SK-N-SH treated with all-trans-retinoic acid at 6 μM for 48 hours (cell line): Measurements from ENCODE around the gene SLC16A4.
A peak's percentile ranks its signal among the peaks of the same experiment; 100 is the strongest.

Experiments
- ATAC-seq: fragments of 200-7000 bp; cut with Tn5 transposase; 3 replicates; pipeline ENCODE4 v1.9.1; 2020; ENCODE audit warnings: mild to moderate bottlenecking, moderate library complexity
- ARNTL ChIP-seq: fragments of 450-650 bp; formaldehyde crosslinking; IDR thresholded peaks from 2 replicates; pipeline ENCODE4 v1.5.0; 2020; ENCODE audit warnings: low read depth, mild to moderate bottlenecking, moderate library complexity, borderline replicate concordance
- BACH2 ChIP-seq: fragments of 250-450 bp; sonication (Bioruptor Pico); IDR thresholded peaks from 2 replicates; pipeline ENCODE4 v1.9.0; 2021; ENCODE audit warnings: mild to moderate bottlenecking, borderline replicate concordance
- ESRRG ChIP-seq: fragments of 250-450 bp; sonication (Bioruptor Pico); IDR thresholded peaks from 2 replicates; pipeline ENCODE4 v1.6.1; 2021; ENCODE audit warnings: mild to moderate bottlenecking
- GLIS3 ChIP-seq: fragments of 250-450 bp; sonication (Bioruptor Pico); IDR thresholded peaks from 2 replicates; pipeline ENCODE4 v1.5.0; 2020; ENCODE audit warnings: mild to moderate bottlenecking, moderate library complexity
- OSR1 ChIP-seq: fragments of 250-450 bp; sonication (Bioruptor Pico); IDR thresholded peaks from 2 replicates; pipeline ENCODE4 v1.8.0; 2022; ENCODE audit warnings: moderate library complexity, mild to moderate bottlenecking, inconsistent platforms
- PPARA ChIP-seq: fragments of 250-450 bp; sonication (Bioruptor Pico); IDR thresholded peaks from 2 replicates; pipeline ENCODE4 v1.5.0; 2020; ENCODE audit warnings: mild to moderate bottlenecking, borderline replicate concordance
- RARB ChIP-seq: fragments of 250-450 bp; sonication (Bioruptor Pico); IDR thresholded peaks from 2 replicates; pipeline ENCODE4 v1.8.0; 2021; ENCODE audit warnings: mild to moderate bottlenecking, moderate library complexity
- SNAI2 ChIP-seq: fragments of 250-450 bp; sonication (Bioruptor Pico); IDR thresholded peaks from 2 replicates; pipeline ENCODE4 v1.5.0; 2020; ENCODE audit warnings: mild to moderate bottlenecking, moderate library complexity
- TCF4 ChIP-seq: fragments of 250-450 bp; sonication (Bioruptor Pico); IDR thresholded peaks from 2 replicates; pipeline ENCODE4 v1.8.0; 2021; ENCODE audit warnings: mild to moderate bottlenecking, moderate library complexity, borderline replicate concordance
- TOX ChIP-seq: fragments of 250-450 bp; sonication (Bioruptor Pico); IDR thresholded peaks from 2 replicates; pipeline ENCODE4 v1.8.0; 2021; ENCODE audit warnings: mild to moderate bottlenecking, moderate library complexity, borderline replicate concordance
- ZC3H10 ChIP-seq: fragments of 250-450 bp; sonication (Bioruptor Pico); IDR thresholded peaks from 2 replicates; pipeline ENCODE4 v1.5.1; 2021; ENCODE audit warnings: mild to moderate bottlenecking, moderate library complexity
- ZFP3 ChIP-seq: fragments of 250-450 bp; sonication (Bioruptor Pico); IDR thresholded peaks from 2 replicates; pipeline ENCODE4 v1.5.0; 2020; ENCODE audit warnings: mild to moderate bottlenecking, moderate library complexity
- ZFP30 ChIP-seq: fragments of 450-650 bp; formaldehyde crosslinking; IDR thresholded peaks from 2 replicates; pipeline ENCODE4 v1.5.0; 2022; ENCODE audit warnings: mild to moderate bottlenecking, moderate library complexity
- ZNF565 ChIP-seq: fragments of 450-650 bp; formaldehyde crosslinking; conservative IDR thresholded peaks from 2 replicates; pipeline ENCODE4 v1.5.0; 2020; ENCODE audit warnings: low read depth, mild to moderate bottlenecking, moderate library complexity
- ZNF70 ChIP-seq: fragments of 450-650 bp; formaldehyde crosslinking; IDR thresholded peaks from 2 replicates; pipeline ENCODE4 v1.5.0; 2020; ENCODE audit warnings: mild to moderate bottlenecking, moderate library complexity
- ZNF8 ChIP-seq: fragments of 450-650 bp; formaldehyde crosslinking; IDR thresholded peaks from 2 replicates; pipeline ENCODE4 v1.5.0; 2020; ENCODE audit warnings: mild to moderate bottlenecking, moderate library complexity
- TF ChIP-seq, protein P1 (sequence below): fragments of 250-450 bp; sonication (Bioruptor Pico); IDR thresholded peaks from 2 replicates; pipeline ENCODE4 v1.8.0; 2021; ENCODE audit warnings: low read depth, mild to moderate bottlenecking, moderate library complexity, borderline replicate concordance
- TF ChIP-seq, protein P2 (sequence below): fragments of 250-450 bp; sonication (Bioruptor Pico); IDR thresholded peaks from 2 replicates; pipeline ENCODE4 v1.8.0; 2020; ENCODE audit warnings: mild to moderate bottlenecking, moderate library complexity, borderline replicate concordance
- TF ChIP-seq, protein P3 (sequence below): fragments of 250-450 bp; sonication (Bioruptor Pico); IDR thresholded peaks from 2 replicates; pipeline ENCODE4 v1.5.1; 2021; ENCODE audit warnings: mild to moderate bottlenecking, moderate library complexity

SLC16A4 gene

DNA sequence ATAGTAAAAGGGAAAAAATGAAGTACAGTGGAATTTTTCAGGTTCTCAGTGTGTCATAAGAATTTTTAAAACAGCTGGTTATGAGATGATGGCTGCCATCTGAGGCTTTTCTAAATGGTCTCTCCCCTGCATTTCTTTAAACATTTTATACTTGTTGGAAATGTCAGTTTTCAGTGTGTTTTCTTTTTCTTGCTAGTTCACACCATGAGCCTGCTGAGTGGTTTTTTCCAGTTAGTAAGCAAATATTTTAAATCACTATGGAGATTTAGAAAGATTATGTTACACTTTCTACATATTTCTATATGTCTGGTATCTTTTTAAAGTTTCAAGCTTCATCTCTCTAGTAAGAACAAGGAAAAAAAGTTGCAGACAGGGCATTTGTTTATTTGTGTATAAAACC lies 42.1 kb downstream of the SLC16A4 start:
- peak; percentile 50 for ATAC-seq

DNA sequence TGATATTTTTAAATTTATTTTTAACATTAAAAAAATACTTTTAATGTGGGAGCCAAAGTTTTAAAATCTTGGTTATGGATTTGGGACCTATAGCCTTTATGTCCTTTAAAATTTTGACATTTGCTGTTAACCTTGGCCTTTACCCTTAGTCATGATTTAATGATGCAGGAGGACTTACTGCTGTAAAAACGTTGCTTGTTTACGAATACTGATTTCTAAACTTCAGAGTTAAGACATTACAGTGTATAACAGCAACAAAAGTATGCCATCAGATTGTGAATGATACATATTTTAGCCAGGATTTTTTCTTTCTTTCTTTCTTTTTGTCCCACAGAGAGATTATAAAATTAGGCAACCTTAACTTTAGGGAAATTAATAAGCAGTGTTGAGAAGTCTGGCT lies 42.8 kb downstream of the SLC16A4 start:
- TF ChIP-seq ESRRG: no peak
- TF ChIP-seq ZFP3 (CRISPR knock-in tag): no peak
- TF ChIP-seq RARB (CRISPR knock-in tag): no peak
- TF ChIP-seq SNAI2 (CRISPR knock-in tag): no peak
- TF ChIP-seq OSR1 (CRISPR knock-in tag): no peak
- TF ChIP-seq ZNF70 (CRISPR knock-in tag): no peak
- no peak for ATAC-seq

More for the DNA sequence above, 42.1 kb downstream of the SLC16A4 start:
- TF ChIP-seq BACH2 (CRISPR knock-in tag) (no peak), TCF4 (CRISPR knock-in tag) (no peak)
- TF ChIP-seq, protein P1, sequence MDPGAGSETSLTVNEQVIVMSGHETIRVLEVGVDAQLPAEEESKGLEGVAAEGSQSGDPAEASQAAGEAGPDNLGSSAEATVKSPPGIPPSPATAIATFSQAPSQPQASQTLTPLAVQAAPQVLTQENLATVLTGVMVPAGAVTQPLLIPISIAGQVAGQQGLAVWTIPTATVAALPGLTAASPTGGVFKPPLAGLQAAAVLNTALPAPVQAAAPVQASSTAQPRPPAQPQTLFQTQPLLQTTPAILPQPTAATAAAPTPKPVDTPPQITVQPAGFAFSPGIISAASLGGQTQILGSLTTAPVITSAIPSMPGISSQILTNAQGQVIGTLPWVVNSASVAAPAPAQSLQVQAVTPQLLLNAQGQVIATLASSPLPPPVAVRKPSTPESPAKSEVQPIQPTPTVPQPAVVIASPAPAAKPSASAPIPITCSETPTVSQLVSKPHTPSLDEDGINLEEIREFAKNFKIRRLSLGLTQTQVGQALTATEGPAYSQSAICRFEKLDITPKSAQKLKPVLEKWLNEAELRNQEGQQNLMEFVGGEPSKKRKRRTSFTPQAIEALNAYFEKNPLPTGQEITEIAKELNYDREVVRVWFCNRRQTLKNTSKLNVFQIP: no peak

DNA sequence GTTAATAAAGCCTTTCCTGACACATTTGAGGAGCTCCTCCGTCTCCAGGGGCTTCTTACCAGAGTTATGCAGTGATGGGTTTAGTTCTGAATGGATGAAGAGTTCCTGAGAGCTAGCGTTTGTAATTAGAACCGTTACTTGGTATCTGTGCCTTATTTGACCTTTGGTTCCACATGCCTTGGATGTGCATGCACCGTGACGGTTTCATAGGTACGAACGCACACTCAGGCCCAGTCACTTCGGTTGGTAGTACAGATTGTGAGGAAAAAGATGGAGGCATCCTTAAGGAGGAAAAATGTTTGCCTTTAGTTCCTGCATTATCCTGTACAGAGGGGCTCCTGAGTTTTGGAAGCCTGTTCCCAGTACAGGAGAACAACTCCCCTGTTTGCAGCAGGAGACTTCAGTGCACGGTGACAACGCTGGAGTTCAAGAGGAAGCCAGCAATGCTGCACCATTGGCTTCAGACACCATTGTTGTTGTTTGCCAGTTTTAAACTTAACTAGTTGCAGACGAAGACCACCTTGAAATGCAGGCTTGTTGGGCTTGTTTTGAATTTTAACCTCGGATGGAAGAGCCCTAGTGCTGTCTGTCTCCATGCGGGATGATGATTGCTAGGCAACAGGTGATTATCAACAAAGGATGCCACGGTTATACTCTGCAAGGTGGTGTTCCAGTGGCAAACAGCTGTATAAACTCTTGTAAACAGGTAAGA lies 43.5 kb downstream of the SLC16A4 start:
- TF ChIP-seq, protein P1: no peak
- no peak for ATAC-seq

DNA sequence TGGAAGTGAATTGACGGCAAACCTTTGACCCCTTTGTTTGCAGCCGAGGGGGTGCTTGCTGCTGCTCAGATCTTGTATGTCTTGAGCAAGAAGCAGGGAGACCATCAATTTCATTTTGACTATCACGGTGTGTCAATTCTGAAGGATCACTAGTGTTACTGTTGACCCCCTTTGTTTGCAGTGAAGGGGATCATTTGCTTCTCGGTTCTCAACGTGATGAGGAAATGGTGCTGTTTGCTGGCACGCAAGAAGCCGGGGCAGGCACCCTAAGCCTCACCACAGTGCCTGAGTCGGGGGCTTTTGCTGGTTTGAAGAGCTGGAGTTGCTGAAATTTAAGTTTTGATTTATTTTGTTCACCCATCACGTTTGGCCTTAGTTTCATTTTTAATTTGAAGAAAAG lies 44.1 kb downstream of the SLC16A4 start:
- no peak for TF ChIP-seq TCF4 (CRISPR knock-in tag)
- TF ChIP-seq TOX (CRISPR knock-in tag): no peak
- TF ChIP-seq BACH2 (CRISPR knock-in tag): no peak
- TF ChIP-seq, protein P2, sequence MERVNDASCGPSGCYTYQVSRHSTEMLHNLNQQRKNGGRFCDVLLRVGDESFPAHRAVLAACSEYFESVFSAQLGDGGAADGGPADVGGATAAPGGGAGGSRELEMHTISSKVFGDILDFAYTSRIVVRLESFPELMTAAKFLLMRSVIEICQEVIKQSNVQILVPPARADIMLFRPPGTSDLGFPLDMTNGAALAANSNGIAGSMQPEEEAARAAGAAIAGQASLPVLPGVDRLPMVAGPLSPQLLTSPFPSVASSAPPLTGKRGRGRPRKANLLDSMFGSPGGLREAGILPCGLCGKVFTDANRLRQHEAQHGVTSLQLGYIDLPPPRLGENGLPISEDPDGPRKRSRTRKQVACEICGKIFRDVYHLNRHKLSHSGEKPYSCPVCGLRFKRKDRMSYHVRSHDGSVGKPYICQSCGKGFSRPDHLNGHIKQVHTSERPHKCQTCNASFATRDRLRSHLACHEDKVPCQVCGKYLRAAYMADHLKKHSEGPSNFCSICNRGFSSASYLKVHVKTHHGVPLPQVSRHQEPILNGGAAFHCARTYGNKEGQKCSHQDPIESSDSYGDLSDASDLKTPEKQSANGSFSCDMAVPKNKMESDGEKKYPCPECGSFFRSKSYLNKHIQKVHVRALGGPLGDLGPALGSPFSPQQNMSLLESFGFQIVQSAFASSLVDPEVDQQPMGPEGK (CRISPR knock-in tag): no peak
- no peak for TF ChIP-seq SNAI2 (CRISPR knock-in tag)
- TF ChIP-seq ZNF565 (CRISPR knock-in tag): no peak
- no peak for TF ChIP-seq ZC3H10 (CRISPR knock-in tag)
- no peak for TF ChIP-seq GLIS3
- TF ChIP-seq, protein P1: no peak
- TF ChIP-seq, all 23 proteins: peak for 0
- ATAC-seq: no peak

DNA sequence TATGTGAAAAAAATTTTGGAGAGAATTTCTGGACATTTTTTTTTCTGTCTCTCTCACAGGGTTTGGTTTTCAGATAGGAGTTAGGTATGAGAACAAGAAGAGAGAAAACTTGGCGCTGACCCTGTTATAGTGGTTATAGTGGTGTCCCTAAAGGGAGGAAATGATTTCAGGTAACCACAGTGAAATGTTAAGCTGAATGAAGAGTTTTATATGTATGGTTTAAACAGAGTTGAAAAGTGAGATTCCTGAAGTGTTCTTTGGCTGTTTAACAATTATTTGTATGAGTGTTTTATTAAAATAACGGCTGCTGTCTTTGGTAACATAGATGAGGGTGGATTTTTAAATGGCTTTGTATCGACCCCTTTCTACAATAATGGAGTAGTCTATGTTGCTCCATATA lies 45.3 kb downstream of the SLC16A4 start:
- ATAC-seq: no peak
- no peak for TF ChIP-seq ZC3H10 (CRISPR knock-in tag)
- TF ChIP-seq, all 23 proteins: peak for 0

DNA sequence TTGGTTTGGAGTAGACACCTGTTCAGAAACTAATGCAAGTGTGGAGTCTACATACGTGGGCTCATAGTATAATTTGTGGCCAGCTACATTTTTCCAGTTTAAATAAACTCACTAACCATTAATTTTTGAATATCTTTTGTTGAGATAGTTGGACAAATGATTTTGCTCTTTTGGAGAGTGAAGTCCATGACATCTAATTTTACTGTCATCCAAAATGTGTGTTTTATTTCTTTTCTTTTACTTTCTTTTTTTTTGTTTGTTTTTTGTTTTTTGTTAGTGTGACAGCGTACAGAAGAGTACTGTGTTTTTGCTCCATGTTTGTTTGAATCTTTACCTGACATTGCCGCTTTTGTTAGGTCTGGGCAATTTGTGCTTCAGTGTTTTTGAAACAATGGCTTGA lies 46.7 kb downstream of the SLC16A4 start:
- ATAC-seq: no peak
- TF ChIP-seq, protein P2 (CRISPR knock-in tag): no peak
- TF ChIP-seq PPARA (CRISPR knock-in tag) (no peak), ZNF70 (CRISPR knock-in tag) (no peak), ZFP30 (CRISPR knock-in tag) (no peak), SNAI2 (CRISPR knock-in tag) (no peak), ZNF8 (CRISPR knock-in tag) (no peak), OSR1 (CRISPR knock-in tag) (no peak), ARNTL (CRISPR knock-in tag) (no peak)
- TF ChIP-seq, protein P1: no peak
- TF ChIP-seq, protein P3, sequence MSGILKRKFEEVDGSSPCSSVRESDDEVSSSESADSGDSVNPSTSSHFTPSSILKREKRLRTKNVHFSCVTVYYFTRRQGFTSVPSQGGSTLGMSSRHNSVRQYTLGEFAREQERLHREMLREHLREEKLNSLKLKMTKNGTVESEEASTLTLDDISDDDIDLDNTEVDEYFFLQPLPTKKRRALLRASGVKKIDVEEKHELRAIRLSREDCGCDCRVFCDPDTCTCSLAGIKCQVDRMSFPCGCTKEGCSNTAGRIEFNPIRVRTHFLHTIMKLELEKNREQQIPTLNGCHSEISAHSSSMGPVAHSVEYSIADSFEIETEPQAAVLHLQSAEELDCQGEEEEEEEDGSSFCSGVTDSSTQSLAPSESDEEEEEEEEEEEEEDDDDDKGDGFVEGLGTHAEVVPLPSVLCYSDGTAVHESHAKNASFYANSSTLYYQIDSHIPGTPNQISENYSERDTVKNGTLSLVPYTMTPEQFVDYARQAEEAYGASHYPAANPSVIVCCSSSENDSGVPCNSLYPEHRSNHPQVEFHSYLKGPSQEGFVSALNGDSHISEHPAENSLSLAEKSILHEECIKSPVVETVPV (CRISPR knock-in tag): no peak
